Endothelial cell (in vitro differentiated cells): ENCODE measurements around the gene ADGRF3. TPM values are rescaled to one million over a fixed set of nuclear protein-coding genes. Genes with fewer than 3 reads are reported as not detected.
A peak's percentile ranks its signal among the peaks of the same experiment; 100 is the strongest.

Experiments used
- DNase-seq: peaks from one replicate; pipeline ENCODE4 v3.0.0; 2021; ENCODE audit warnings: low spot score
- H3K27ac Mint-ChIP-seq: one replicate; pipeline ENCODE4 v1.8.0; 2021; ENCODE audit warnings: mixed read lengths, inconsistent platforms; ENCODE audit not compliant: unreplicated experiment
- H3K27me3 Mint-ChIP-seq: one replicate; pipeline ENCODE4 v1.8.0; 2021; ENCODE audit warnings: mild to moderate bottlenecking, moderate library complexity, mixed read lengths, inconsistent platforms; ENCODE audit not compliant: unreplicated experiment
- H3K36me3 Mint-ChIP-seq: one replicate; pipeline ENCODE4 v1.8.0; 2021; ENCODE audit warnings: mild to moderate bottlenecking, low read depth, mixed read lengths, inconsistent platforms; ENCODE audit not compliant: unreplicated experiment
- H3K4me1 Mint-ChIP-seq: one replicate; pipeline ENCODE4 v1.8.0; 2021; ENCODE audit warnings: mild to moderate bottlenecking, mixed read lengths, inconsistent platforms; ENCODE audit not compliant: unreplicated experiment
- H3K4me3 Mint-ChIP-seq: one replicate; pipeline ENCODE4 v1.8.0; 2021; ENCODE audit warnings: mild to moderate bottlenecking, mixed read lengths, inconsistent platforms; ENCODE audit not compliant: unreplicated experiment
- H3K9me3 Mint-ChIP-seq: one replicate; pipeline ENCODE4 v1.8.0; 2021; ENCODE audit warnings: mixed read lengths, inconsistent platforms; ENCODE audit not compliant: unreplicated experiment
- CTCF ChIP-seq: fragments of 200-600 bp; sonication (generic); IDR thresholded peaks from one replicate; pipeline ENCODE4 v1.5.0; 2021; ENCODE audit warnings: antibody characterized with exemption; ENCODE audit not compliant: unreplicated experiment
- total RNA-seq: library from RNA; stranded (reverse); fragmentation: NEBNext Ultra II Directional; extraction: Animal tissue kit (Norgen Biotek cat#: 25700); gene quantifications from one replicate; pipeline ENCODE4 v1.2.1, GENCODE V29; 2021; ENCODE audit not compliant: unreplicated experiment

Gene ADGRF3
- total RNA-seq, 1 donor from 2014 or later: 4.9 TPM

GRCh38 chr2:26351375-26352090, 4.9 kb upstream of the ADGRF3 start:
- no peak for DNase-seq
- Mint-ChIP-seq H3K27me3 (peaks cover 1% of the 10 kb centered on the region), H3K4me3 (no peak overlapping the region), H3K9me3 (no peaks in the 10 kb centered on the region), H3K27ac (peak overlapping the region; percentile 74), H3K36me3 (no peaks in the 10 kb centered on the region), H3K4me1 (peaks cover 18% of the 10 kb centered on the region)
- TF ChIP-seq CTCF: no peak

GRCh38 chr2:26349690-26350089, 3.1 kb upstream of the ADGRF3 start:
- no peak for TF ChIP-seq CTCF
- DNase-seq: no peak
- H3K9me3 Mint-ChIP-seq: no peaks in the 10 kb centered on the region
- peaks cover 1% of the 10 kb centered on the region for H3K27me3 Mint-ChIP-seq
- H3K4me1 Mint-ChIP-seq: peaks cover 25% of the 10 kb centered on the region
- H3K36me3 Mint-ChIP-seq: no peaks in the 10 kb centered on the region
- H3K4me3 Mint-ChIP-seq: no peak overlapping the region
- H3K27ac Mint-ChIP-seq: no peak overlapping the region

GRCh38 chr2:26347286-26347865, 787 bp upstream of the ADGRF3 start:
- Mint-ChIP-seq H3K27ac (peak overlapping the region; percentile 31), H3K4me3 (peak overlapping the region; percentile 99), H3K36me3 (no peaks in the 10 kb centered on the region), H3K4me1 (peaks cover 30% of the 10 kb centered on the region), H3K27me3 (peaks cover 1% of the 10 kb centered on the region), H3K9me3 (no peaks in the 10 kb centered on the region)
- TF ChIP-seq CTCF: no peak
- DNase-seq: no peak

- peak within 1 kb of the TSS; percentile 99 for H3K27ac Mint-ChIP-seq
- no peaks in the 10 kb centered on the region for H3K36me3 Mint-ChIP-seq
- no peak for TF ChIP-seq CTCF
- H3K9me3 Mint-ChIP-seq: no peaks in the 10 kb centered on the region
- DNase-seq: peak; percentile 100
- H3K27me3 Mint-ChIP-seq: peaks cover 1% of the 10 kb centered on the region
- peaks cover 30% of the 10 kb centered on the region for H3K4me1 Mint-ChIP-seq
- H3K4me3 Mint-ChIP-seq: peak within 1 kb of the TSS; percentile 99
Observed at GRCh38 chr2:26345545-26346453, 790 bp downstream of the ADGRF3 start, which contains the start of gene SELENOI. TSS of gene SELENOI (plus strand) at chr2:26346143. CDS start at chr2:26346233, 90 bp downstream.
